Smooth muscle cell (in vitro differentiated cells): Measurements from ENCODE around the gene ADCY7. TPM values are rescaled to one million over a fixed set of nuclear protein-coding genes. Genes with fewer than 3 reads are reported as not detected.

Experiments
- DNase-seq: peaks from one replicate; lab custom pipeline; 2025; ENCODE audit not compliant: unreplicated experiment; lab: John Stamatoyannopoulos, UW
- H2AFZ ChIP-seq: fragments of 200-600 bp; sonication (generic); 2 replicates; pipeline ENCODE4 v1.6.0; 2016; ENCODE audit warnings: antibody characterized with exemption, low read depth, mild to moderate bottlenecking
- H3F3A ChIP-seq: fragments of 200-600 bp; sonication (generic); 2 replicates; pipeline ENCODE4 v1.6.0; 2017; ENCODE audit warnings: antibody characterized with exemption, low read depth
- H3K27ac ChIP-seq: fragments of 200-600 bp; sonication (generic); 2 replicates; pipeline ENCODE4 v1.5.1; 2016; ENCODE audit warnings: low read depth, mild to moderate bottlenecking
- H3K27me3 ChIP-seq: fragments of 200-600 bp; sonication (generic); 2 replicates; pipeline ENCODE4 v1.6.1; 2016; ENCODE audit warnings: low read depth, mild to moderate bottlenecking
- H3K36me3 ChIP-seq: fragments of 200-600 bp; sonication (generic); 2 replicates; pipeline ENCODE4 v1.5.1; 2016; ENCODE audit warnings: low read depth
- H3K4me1 ChIP-seq: fragments of 200-600 bp; sonication (generic); 2 replicates; pipeline ENCODE4 v1.5.1; 2016; ENCODE audit warnings: low read depth
- H3K4me2 ChIP-seq: fragments of 200-600 bp; sonication (generic); 2 replicates; pipeline ENCODE4 v1.6.0; 2016; ENCODE audit warnings: mild to moderate bottlenecking
- H3K4me3 ChIP-seq: fragments of 200-600 bp; sonication (generic); 2 replicates; pipeline ENCODE4 v1.5.1; 2016; ENCODE audit warnings: mild to moderate bottlenecking
- H3K79me2 ChIP-seq: fragments of 200-600 bp; sonication (generic); 2 replicates; pipeline ENCODE4 v1.6.0; 2016; ENCODE audit warnings: low read depth, mild to moderate bottlenecking
- H3K9ac ChIP-seq: fragments of 200-600 bp; sonication (generic); 2 replicates; pipeline ENCODE4 v1.6.0; 2016; ENCODE audit warnings: low read depth
- H3K9me3 ChIP-seq: fragments of 200-600 bp; sonication (generic); replicated peaks from 2 replicates; pipeline ENCODE4 v1.5.1; 2016; ENCODE audit warnings: low read depth
- H4K20me1 ChIP-seq: fragments of 200-600 bp; sonication (generic); 2 replicates; pipeline ENCODE4 v1.6.0; 2016; ENCODE audit warnings: low read depth
- WGBS: methylation state at CpG from one replicate; pipeline ENCODE4 v1.1.7; 2016; ENCODE audit warnings: low lambda C conversion rate; 5-methylcytosine and 5-hydroxymethylcytosine counted together
- polyA plus RNA-seq: library from polyadenylated mRNA; unstranded; fragments of >200 nt; fragmentation: Nextera tagmentation; extraction: Ambion mirVana; gene quantifications from 2 replicates; pipeline ENCODE4 v1.2.1, GENCODE V29; 2016
- total RNA-seq: library from RNA; depleted of rRNA; stranded (reverse); fragments of >200 nt; gene quantifications from 2 replicates; pipeline ENCODE4 v1.2.3, GENCODE V29; 2014
- TF ChIP-seq, protein P1 (sequence below): fragments of 200-600 bp; sonication (generic); IDR thresholded peaks from 2 replicates; pipeline ENCODE4 v1.5.1; 2017; ENCODE audit warnings: borderline replicate concordance, mild to moderate bottlenecking, antibody characterized with exemption; ENCODE audit not compliant: insufficient read depth, poor library complexity, severe bottlenecking

ADCY7 gene
- total and polyA plus RNA-seq, 2 experiments from 2014 or later, result 28.1 to 31.6 TPM

GRCh38 chr16:50354629-50355456 lies 88.5 kb downstream of the ADCY7 start:
- Histone ChIP-seq H3K36me3 (peaks cover 10% of the 10 kb centered on the region), H3K4me2 (no peak overlapping the region), H3K27me3 (no peaks in the 10 kb centered on the region), H2AFZ (no peak overlapping the region), H3K9me3 (no peaks in the 10 kb centered on the region), H4K20me1 (peaks cover 39% of the 10 kb centered on the region), H3K9ac (no peak overlapping the region), H3K4me1 (no peaks in the 10 kb centered on the region), H3F3A (peaks cover 3% of the 10 kb centered on the region), H3K27ac (no peak overlapping the region), H3K4me3 (no peak overlapping the region), H3K79me2 (peaks cover 24% of the 10 kb centered on the region)
- TF ChIP-seq, protein P1, sequence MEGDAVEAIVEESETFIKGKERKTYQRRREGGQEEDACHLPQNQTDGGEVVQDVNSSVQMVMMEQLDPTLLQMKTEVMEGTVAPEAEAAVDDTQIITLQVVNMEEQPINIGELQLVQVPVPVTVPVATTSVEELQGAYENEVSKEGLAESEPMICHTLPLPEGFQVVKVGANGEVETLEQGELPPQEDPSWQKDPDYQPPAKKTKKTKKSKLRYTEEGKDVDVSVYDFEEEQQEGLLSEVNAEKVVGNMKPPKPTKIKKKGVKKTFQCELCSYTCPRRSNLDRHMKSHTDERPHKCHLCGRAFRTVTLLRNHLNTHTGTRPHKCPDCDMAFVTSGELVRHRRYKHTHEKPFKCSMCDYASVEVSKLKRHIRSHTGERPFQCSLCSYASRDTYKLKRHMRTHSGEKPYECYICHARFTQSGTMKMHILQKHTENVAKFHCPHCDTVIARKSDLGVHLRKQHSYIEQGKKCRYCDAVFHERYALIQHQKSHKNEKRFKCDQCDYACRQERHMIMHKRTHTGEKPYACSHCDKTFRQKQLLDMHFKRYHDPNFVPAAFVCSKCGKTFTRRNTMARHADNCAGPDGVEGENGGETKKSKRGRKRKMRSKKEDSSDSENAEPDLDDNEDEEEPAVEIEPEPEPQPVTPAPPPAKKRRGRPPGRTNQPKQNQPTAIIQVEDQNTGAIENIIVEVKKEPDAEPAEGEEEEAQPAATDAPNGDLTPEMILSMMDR, result peak; percentile 74
- DNase-seq, result no peak
- WGBS, result 69% methylated on average over 11 of the region's 11 CpGs

- H3K9me3 ChIP-seq, result no peaks in the 10 kb centered on the region
- no peaks in the 10 kb centered on the region for H3K27me3 ChIP-seq
- peaks cover 3% of the 10 kb centered on the region for H3F3A ChIP-seq
- 98% methylated on average over 1 of the region's 1 CpG for WGBS
- TF ChIP-seq, protein P1, result no peak
- DNase-seq, result no peak
- H3K4me2 ChIP-seq, result no peak overlapping the region
- peaks cover 42% of the 10 kb centered on the region for H4K20me1 ChIP-seq
- H3K4me1 ChIP-seq, result no peaks in the 10 kb centered on the region
- H3K36me3 ChIP-seq, result peaks cover 6% of the 10 kb centered on the region
- H3K9ac ChIP-seq, result no peak overlapping the region
- no peak overlapping the region for H3K4me3 ChIP-seq
- H3K79me2 ChIP-seq, result peaks cover 51% of the 10 kb centered on the region
- no peak overlapping the region for H3K27ac ChIP-seq
- no peak overlapping the region for H2AFZ ChIP-seq
These were observed 93.3 kb downstream of the ADCY7 start for GRCh38 chr16:50359626-50360025.

DNA sequence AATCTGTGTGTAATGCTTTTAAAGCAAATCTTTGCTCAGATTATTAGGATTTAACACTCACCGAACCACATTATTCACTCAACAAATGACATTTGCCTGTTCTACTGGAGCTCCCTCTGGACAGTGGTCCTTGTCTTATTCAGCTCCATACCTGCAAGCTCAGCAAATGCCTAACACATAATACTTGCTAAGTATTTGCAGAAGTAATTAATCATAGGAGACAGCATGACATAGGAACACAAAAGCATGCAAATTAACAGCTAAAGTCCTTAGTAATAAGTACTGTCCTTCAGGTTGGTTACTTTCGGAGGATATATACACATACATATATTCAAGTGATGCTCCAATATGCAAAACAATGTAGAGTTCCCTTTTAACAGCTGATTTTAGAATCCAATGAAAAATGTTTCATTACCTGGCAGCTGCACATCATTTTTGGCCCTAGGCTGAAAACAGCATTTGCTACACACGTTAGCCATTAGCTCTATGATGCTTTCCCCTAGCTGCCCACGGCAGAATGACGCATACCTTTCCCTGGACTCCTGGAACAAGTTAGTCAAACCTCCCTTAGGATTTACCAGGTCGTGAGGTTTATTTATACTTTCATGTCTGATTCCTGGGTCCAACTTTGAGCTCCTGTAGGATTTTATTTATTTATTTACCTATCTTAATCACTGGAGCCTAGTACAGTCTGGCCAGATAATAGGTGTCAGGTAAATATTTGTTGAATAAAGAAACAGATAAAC lies 93.9 kb downstream of the ADCY7 start:
- H3K4me2 ChIP-seq, result no peak overlapping the region
- DNase-seq, result no peak
- peak overlapping the region; percentile 13 for H3K9ac ChIP-seq
- peaks cover 40% of the 10 kb centered on the region for H4K20me1 ChIP-seq
- H3K27me3 ChIP-seq, result no peaks in the 10 kb centered on the region
- no peak overlapping the region for H3K4me3 ChIP-seq
- TF ChIP-seq, protein P1, result no peak
- H3K36me3 ChIP-seq, result peaks cover 6% of the 10 kb centered on the region
- peak overlapping the region; percentile 68 for H3K27ac ChIP-seq
- 78% methylated on average over 6 of the region's 6 CpGs for WGBS
- peaks cover 3% of the 10 kb centered on the region for H3F3A ChIP-seq
- peaks cover 55% of the 10 kb centered on the region for H3K79me2 ChIP-seq
- no peak overlapping the region for H2AFZ ChIP-seq
- no peaks in the 10 kb centered on the region for H3K9me3 ChIP-seq
- no peaks in the 10 kb centered on the region for H3K4me1 ChIP-seq
